Stimulated activated CD4-positive, alpha-beta T cell treated with anti-CD3 and anti-CD28 coated beads, Interleukin-4, amount 100 ng/mL, for 24 hours (primary cell): ENCODE measurements around the gene SSU72.
"Not testable (repeated sequence)": the region's sequence is repeated elsewhere in the genome, so short reads cannot be mapped to it uniquely, and the experiment has no call there.

ENCODE experiments used
- DNase-seq: peaks from one replicate; pipeline ENCODE4 v3.0.0-alpha.2; 2020

SSU72 gene

GRCh38 chr1:1594602-1595260 is 20.1 kb upstream of the SSU72 start:
- DNase-seq: no peak

- DNase-seq: no peak
Measured at GRCh38 chr1:1593834-1594601, 19.4 kb upstream of the SSU72 start.

DNA sequence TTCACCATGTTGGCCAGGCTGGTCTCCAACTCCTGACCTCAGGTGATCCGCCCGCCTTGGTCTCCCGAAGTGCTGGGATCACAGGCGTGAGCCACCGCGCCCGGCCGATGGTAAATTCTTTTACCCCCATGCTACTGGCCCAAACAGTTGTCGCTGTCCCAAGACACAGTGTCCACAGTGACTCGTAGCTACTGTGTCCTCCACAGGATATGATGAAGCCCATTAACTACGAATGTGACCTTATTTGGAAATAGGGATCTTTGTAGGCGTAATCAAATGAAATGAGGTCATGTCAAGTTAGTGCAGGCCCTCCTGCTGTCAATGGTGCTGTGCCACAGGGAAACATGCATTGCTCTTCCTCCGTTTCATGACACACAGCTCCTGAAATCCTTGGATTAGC is 16.8 kb upstream of the SSU72 start:
- no peak for DNase-seq

DNA sequence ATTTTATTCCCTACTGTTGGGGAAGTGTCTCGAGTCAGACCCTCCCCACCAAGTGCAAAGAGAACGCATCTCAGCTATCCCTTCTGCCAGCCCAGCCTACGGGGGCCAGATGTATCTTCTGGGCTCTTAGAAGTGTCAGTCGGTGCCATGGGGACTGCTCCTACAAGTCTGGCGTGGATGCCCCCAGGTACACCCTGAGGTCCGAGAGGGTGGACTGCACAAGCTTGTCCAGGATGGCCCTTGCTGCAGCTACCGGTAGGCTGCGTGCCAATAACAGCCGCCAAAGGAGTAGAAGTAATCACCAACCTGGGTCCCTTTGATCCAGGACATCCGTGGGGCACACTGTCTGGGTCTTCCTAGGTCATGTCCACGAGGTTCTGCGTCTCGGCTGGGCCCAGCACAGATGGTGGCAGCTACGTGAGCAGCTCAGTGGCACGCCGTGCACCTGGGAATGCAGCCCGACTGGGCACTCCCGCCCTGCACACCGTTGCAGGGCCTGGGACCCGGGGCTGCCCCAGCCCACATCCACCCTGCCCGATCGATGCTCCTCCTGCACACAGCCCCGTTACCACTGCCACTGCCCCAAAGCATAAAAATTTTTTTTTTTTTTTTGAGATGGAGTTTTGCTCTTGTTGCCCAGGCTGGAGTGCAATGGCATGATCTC is 8.8 kb upstream of the SSU72 start:
- no peak for DNase-seq

- no peak for DNase-seq
Measured at GRCh38 chr1:1582585-1583346, 8.1 kb upstream of the SSU72 start.

DNA sequence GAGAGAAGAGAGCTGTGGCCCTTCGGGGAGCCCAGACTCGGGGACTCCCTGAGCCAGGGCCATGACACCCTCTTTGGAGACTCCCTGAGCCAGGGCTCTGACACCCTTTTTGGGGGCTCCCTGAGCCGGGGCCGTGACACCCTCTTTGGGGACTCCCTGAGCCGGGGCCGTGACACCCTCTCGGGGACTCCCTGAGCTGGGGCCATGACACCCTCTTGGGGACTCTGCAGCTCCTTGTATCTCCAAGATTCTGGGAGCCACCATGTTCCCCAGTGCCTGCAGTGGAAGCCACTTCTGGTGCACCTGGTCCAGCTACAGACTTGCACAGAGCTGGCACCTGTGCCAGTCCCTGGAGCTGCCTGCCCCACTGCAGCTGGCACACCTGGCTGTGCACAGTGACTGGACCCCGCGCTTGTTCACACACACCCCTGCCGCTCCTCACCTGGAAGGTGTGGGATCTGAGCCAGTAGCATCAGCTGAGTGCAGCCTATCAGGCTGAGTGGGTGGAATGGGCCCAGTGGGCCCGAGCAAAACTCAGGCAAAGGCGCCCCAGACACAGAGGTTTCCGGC is 3.8 kb upstream of the SSU72 start:
- DNase-seq: no peak

DNA sequence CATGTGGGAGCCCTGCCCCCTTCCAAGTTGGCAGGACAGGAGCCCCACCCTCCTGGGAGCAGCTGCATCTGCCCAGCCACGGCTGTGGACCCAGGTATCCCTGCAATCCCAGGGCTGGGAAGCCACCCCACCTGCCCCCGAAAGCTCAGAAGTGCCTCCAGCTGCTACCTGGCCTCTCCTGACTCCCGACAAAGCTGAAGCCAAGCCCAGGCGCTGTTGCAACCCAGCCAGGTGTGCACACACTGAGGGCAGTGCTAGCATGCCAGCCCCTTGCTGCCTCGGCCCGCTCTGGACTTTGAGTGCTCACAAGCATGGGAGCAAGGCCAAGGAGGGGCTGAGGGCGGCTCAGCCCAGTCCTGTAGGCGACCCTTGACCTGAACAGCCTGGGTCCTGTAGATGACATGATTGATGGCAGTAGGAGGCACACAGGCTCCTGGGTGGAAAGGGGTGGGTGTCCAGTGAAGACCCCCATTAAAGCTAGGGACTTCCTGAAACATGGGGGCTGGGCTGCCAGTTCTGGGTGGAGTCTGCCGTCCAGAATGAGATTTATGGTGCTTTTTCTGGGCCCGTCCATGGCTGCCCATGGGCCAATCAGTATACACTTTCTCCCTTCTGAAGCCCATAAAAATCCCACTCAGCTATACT is 2.8 kb upstream of the SSU72 start:
- no peak for DNase-seq

- DNase-seq: peak; percentile 66
Measured at GRCh38 chr1:1573843-1574720, 581 bp downstream of the SSU72 start.

DNA sequence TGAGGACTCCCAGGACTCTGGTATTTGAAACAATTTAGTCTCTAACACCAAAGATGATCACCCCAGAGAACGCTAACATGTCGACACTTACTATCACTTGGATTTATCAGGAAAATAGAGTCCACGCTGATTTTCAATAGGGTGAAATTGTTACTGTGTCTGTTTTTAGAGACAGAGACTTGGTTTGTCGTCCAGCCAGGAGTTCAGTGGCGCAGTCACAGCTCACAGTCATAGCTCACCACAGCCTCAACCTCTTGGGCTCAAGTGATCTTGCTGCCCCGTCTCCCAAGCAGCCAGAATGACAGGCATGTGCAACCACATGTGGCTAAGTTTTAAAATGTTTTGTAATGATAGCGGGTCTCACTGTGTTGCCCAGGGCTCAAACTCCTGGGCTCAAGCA is 5.3 kb downstream of the SSU72 start:
- DNase-seq: no peak

DNA sequence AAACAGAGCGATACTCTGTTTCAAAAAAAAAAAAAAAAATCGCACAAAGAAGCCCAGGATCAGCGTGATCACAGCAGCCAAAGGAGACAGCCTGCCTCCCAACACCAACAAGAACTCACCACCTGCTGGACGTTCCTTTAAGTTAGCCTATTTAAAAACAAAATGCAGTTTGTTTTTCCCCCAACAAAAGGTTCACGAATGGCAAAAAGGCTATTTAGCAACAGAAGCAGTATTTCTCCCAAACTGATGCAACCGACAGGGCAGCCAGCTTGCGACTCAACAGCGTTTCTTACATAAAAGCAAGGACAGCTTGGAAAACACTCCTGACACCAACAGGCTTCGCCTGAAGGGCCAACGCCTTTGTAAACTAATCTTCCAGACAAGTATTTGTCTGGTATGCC is 6.8 kb downstream of the SSU72 start:
- DNase-seq: no peak

DNA sequence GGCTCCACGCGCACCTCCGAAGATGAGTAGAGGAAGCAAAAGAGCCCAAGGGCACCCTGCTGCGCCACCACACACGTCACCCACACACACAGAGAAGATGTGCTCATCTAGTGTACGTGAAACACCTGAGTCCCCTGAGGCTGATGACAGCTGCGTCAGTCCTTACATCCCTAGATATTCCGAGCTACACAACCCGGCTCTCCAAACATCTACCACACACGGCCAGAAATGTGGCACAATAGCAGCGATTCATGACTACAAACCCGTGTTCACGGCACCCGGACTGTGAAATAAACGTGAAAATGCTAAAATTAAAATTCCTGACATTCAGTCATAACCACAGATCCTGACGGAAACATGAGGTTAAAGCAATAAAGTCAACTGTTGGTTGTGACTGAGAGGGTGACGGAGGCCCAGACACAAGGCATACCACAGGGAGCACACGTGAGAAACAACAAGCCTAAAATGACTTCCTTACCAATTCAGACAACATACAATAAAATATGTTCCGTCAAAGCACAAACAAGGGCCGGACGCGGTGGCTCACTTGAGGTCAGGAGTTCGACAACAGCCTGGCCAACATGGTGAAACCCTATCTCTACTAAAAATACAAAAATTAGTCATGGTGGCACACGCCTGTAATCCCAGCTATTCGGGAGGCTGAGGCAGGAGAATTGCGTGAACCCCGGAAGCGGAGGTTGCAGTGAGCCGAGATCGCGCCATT is 7.3 kb downstream of the SSU72 start:
- DNase-seq: no peak

- DNase-seq: no peak
Measured at GRCh38 chr1:1565340-1565739, 9.3 kb downstream of the SSU72 start.

DNA sequence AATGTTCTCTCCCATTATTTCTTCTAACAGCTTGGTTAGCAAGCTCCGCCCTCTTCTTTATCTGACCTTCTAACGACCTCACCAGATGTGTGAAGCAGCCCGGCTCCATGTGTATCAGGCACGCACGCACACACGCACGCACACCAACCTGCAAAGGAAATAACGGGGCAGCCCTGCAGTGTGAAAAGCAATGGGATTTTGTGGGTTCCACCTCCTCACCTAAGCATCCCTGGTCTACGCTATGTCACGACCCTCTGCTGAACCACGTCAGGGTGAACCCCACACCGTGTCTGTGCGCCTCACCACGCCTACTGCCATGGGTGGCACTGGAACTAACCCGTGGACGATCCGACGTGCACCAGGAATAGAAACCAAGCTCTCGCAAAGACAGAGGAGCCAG is 10.4 kb downstream of the SSU72 start:
- DNase-seq: no peak

GRCh38 chr1:1563688-1564087 is 11.0 kb downstream of the SSU72 start:
- DNase-seq: no peak

GRCh38 chr1:1562556-1563195 is 12.0 kb downstream of the SSU72 start:
- no peak for DNase-seq

GRCh38 chr1:1561801-1562470 is 12.7 kb downstream of the SSU72 start:
- DNase-seq: no peak

- no peak for DNase-seq
Measured at GRCh38 chr1:1560178-1560577, 14.5 kb downstream of the SSU72 start.

DNA sequence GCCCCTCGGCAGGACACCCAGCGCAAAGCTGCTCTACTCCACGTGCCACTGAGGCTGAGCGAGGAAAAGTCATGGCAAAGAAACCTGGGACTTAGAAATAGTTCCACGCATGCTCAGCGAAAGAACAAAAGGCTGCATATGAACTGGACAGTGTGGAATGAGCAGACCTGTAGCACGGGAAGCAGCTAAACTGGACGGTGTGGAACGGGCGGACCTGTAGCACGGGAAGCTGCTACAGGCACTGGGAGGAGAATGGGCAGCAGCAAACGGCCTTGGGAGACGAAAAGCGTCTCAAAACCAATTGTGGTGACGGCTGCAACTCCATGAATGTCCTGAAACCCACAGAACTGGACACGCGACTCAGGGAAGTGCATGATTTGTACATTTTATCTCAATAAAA is 15.6 kb downstream of the SSU72 start:
- DNase-seq: no peak

GRCh38 chr1:1558591-1558990 is 16.1 kb downstream of the SSU72 start:
- DNase-seq: no peak

DNA sequence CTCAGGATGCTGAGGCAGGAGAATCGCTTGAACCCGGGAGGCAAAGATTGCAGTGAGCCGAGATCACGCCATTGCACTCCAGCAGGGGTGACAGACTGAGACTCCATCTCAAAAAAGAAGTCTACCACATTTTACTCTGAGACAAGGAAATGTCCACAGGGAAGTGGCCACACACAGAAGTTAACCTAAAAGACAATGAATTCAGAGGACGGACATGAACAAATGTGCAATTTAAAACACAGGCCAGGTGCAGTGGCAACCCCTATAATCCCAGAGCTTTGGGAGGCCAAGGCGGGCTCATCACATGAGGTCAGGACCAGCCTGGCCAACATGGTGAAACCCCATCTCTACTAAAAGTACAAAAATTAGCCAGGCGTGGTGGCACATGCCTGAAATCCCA is 17.0 kb downstream of the SSU72 start:
- not testable (repeated sequence) for DNase-seq
